Inflammatory macrophage treated with lipopolysaccharide for 4 hours (primary cell): ENCODE data around the gene ADSL.

Source experiments
- DNase-seq: peaks from one replicate; pipeline ENCODE4 v3.0.0-alpha.2; 2020

ADSL gene

GRCh38 chr22:40420341-40421081, 74.2 kb downstream of the ADSL start:
- no peak for DNase-seq

GRCh38 chr22:40421082-40421350, 74.7 kb downstream of the ADSL start:
- no peak for DNase-seq

- no peak for DNase-seq
Observed at GRCh38 chr22:40421941-40422340, 75.6 kb downstream of the ADSL start.

- peak; percentile 89 for DNase-seq
Observed at GRCh38 chr22:40422558-40423309, 76.4 kb downstream of the ADSL start.

- peak; percentile 80 for DNase-seq
Observed at GRCh38 chr22:40423310-40423688, 77.0 kb downstream of the ADSL start.

DNA sequence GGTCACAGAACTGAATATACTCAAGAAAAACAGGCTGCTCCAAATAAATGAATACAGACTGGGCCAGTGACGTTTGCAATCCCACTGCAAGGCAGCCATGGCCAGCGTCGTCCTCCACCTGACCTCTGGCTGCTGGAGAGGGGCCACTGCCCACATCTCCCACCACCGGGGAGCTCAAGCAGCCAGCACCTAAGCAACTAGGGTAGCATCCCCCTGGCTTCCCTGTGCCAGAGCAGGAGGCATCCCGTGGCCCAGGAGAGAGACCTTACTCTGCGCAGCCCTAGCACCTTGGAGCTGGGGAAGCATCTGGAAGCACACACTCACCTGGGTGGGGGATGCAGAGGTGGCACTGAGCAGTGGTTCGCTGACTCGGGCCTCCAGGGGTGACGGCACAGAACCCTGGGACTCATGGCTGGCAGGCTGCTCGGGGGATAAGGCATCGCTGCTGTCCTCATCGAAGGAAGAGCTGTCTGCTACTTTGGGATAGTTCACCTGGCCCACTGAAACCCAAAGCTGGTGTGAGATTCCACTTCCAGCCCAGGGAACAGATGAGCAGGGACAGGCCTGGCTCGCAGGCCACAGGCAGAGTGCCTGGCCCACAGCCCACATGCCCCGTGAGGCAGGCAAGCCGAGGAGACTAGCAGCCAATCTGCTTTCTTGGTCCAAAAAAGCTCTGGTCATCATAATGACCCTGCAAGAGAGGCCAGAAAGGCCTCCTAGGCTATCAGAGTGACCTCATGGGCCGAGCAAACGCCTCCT, 77.8 kb downstream of the ADSL start:
- DNase-seq: no peak

GRCh38 chr22:40425082-40425481, 78.8 kb downstream of the ADSL start:
- DNase-seq: peak; percentile 75

DNA sequence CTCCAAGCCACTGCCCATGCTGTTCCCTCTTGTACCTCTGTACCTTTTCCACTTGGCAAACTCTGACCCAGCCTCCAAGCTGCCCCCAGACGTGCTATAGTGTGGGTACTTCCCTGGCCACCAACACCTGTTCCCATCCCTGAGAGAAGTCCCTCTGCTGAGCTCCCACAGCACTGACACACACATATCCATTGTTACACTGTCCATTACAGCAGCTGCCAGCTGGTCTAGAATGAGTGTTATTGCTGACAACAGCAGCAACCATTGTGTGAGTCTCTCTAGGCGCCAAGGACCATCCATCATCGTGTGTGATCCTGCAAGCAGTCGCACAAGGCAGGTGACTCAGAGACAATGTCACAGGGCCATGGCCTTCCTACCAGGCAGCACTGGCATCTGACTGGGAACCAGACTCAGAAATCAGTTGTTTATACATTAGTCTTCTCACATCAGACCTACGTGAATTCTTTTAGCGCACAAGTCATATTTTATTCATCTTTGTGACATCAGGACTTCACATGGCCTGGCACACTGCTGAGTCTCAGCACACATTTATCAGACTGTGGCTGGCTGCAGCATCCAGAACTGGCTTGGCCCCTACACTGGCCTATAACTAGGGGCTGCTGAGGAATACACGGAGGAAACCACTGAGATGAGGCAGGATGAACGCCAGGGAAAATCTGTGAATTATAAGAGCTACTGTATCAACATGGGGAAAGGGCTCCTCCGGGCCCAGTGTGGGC, 80.5 kb downstream of the ADSL start:
- DNase-seq: no peak

- no peak for DNase-seq
Observed at GRCh38 chr22:40428796-40429195, 82.5 kb downstream of the ADSL start.

DNA sequence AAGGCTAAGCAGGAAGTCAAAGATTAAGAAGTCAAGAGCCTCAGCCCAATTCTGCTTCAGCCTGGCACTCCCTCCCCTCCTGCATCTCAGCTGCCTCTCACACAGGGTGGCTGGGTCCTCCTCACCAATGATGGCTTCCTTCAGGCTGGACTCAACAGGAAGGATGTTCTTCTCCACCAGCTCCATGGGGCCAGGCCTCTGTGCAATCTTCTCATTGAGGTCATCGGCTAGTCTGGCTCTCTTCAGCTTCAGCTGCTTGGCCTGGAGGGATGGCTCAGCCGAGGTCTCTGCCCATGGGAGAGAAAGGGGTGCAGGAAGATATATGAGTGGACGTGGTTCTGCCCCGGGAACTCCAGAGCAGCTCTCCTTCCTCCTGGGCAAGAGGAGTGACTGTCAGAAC, 83.2 kb downstream of the ADSL start:
- DNase-seq: no peak

- no peak for DNase-seq
Observed at GRCh38 chr22:40430991-40431390, 84.7 kb downstream of the ADSL start.

DNA sequence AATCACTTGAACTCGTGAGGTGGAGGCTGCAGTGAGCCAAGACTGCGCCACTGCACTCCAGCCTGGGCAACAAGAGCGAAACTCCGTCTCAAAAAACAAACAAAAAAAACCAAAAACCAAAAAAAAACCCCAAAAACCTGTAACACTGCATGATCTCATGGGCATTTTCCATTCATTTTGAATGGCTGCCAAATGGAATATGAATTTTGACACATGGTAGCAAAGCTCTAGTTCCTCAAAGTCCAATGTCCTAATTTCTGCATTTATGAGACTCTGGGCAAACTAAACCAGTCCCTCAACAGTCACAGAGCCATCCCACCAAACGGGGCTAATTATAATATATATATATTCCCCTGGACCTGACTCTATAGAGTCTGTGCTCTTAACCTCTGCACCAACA, 85.9 kb downstream of the ADSL start:
- DNase-seq: peak; percentile 90

- no peak for DNase-seq
Observed at GRCh38 chr22:40432625-40433024, 86.3 kb downstream of the ADSL start.

GRCh38 chr22:40433416-40434090, 87.3 kb downstream of the ADSL start:
- no peak for DNase-seq

DNA sequence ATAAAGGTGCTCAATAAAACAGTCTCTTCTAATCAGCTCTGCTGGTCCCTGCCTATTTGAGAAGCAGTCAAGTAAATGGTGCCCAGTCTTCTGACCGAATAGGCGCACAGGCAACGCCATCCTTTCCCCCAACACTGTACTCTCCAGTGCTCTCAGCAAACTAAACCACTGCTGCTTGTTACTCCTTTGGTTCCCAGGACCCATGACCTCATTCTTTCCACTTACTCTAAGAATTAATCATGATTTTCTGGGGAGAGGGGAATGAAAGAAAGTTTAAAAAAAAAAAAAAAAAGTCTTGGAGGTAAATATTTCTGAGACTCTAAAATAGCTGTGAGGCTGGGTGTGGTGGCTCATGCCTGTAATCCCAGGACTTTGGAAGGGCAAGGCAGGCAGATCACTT, 87.8 kb downstream of the ADSL start:
- peak; percentile 64 for DNase-seq

DNA sequence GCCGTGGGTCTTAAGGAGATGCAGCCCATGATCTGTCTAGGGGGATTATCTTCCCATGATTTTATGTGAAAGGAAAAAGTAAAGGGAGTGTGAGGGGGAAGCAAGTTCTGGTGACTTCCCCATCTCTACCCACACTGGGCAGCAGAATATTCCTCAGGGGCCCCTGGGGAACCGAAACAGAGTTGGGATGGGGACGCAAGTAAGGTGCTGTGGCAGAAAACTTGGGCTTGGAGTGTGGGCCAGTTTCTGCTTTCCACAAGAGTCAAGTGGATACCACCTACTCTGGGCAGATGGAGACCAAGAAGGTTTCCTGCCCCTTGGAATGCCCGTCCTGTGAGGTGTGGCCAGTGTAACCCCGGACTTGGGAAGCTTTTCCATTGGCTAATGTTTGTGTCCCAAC, 88.4 kb downstream of the ADSL start:
- peak; percentile 76 for DNase-seq

DNA sequence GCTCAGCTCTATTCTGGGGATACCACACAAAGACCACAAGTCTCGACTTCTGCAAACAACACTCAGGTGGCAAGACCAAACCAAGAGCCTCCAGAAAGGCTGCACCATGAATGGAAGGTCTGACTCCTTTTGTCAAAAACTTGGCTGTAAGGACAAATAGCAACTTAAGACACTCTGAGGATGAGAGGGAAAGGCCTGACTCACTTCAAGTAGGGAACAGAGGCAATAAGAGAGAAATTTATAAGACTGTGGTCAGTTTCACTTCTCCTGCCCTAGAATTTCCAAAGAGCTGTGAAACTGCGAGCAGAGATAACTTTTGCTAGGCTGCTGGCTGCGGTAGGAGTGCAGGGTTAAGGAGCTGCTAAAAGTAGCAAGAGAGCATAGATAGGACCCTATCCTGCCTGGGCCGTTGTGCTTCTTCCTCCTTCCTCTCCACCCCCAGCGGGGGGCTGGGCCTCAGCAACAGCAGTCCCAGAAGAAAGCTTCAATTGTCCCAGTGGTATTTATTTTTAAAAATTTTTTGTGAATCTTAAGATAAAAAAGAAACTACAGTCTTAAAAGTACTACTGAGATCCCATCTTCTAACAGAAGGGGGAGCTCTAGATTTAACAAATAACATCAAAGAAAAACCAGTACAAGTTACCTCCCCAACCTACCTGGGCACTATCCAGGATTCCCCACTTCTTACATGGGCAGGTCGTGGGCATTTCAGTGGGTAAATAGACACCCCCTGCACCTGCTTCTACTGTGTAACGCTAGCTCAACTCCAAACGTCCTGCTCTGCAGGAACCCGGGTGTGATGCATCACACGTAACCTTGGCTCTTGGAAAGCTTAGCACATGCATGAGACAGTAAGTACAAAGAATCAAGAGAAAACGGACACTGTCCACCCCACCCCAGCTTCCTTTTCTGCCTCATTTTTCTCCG, 90.5 kb downstream of the ADSL start:
- DNase-seq: peak; percentile 92
